Iris pigment epithelial cell (primary cell): ENCODE results near the gene ZNF346.
A peak's percentile ranks its signal among the peaks of the same experiment; 100 is the strongest.

ENCODE experiments used
- DNase-seq: peaks from one replicate; pipeline ENCODE4 v3.0.0-alpha.2; 2011; ENCODE audit warnings: low read depth

The ZNF346 gene

GRCh38 chr5:177117441-177118045 is 95.0 kb downstream of the ZNF346 start:
- no peak for DNase-seq

DNA sequence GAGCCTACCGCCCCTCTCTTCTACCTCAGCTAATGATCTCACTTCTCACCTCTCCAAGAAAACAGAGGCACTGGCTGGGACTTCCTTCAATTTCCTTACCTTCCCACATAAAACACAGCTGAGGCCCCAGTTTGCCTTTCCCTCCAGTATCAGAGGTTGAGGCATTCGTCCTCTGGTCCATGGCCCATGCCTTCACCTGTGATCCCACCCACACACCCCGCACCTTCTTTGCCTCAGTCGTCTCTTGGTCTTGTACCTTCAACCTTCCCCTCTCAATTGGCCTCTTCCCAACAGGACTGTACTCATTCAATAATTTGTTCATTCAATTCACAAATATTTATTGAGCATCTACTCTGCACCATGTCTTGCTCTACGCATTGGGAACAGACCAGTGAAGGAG is 100.1 kb downstream of the ZNF346 start:
- no peak for DNase-seq

- no peak for DNase-seq
Observed at GRCh38 chr5:177123789-177124485, 101.4 kb downstream of the ZNF346 start.

- DNase-seq: no peak
Observed at GRCh38 chr5:177124486-177124991, 102.0 kb downstream of the ZNF346 start.

GRCh38 chr5:177126771-177127170 is 104.3 kb downstream of the ZNF346 start:
- no peak for DNase-seq

DNA sequence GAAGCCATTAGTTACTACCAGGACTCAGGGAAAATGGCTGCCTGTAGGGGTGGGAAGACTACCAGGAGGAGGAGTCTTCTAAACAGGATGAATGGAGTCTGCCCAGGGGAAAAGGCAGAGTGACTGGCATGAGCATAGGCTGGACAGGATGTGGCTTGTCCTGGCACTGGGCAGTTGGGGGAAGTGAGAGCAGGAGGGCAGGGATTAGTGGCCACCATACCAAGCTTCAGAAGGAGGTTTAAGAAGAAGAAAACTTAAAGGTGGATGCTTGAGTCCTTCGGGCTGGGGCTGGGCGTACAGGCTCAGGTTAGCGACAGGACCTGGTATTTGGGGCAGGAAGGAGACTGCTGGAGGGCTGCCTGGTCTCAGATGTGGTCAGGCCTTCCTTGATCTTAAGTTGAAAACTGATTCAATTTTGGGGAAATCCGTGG is 106.1 kb downstream of the ZNF346 start:
- no peak for DNase-seq

DNA sequence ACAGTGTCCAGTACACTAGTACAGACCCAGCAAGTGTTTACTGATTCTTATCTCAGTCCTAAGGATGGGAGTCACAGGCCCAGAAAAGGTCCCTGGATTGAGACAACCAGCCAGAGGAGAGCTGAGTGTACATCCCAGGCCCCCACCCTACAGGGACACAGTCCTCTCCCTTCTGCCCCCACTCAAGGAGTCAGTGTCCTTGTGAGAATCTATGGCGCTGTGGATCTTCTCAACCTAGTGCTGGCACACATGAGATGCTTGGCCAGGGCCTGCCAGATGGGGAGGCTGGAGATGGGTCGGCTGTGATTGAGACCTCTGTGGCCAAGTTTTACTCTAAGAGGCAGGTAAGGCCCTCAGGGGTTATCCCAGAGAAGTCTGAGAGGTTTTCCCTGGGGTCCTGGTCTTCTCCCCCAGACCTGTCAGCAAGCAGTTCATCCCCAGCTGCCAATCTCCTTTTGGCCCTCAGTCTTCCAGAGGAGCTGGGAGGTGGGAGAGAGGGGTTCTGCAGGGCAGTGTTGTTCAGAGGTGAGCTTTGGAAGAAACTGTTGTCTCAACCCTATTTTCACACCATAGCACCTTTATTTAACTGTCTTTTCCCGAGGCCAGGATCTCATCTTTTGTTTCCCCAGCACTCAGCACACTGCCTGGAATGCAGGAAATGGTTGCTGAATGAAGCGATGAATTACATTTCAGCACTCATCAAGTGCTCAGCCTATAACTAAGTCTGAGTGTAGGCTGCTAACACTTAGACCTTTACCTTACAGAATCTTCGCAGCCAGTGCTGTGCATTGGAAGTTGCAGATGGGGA is 107.9 kb downstream of the ZNF346 start:
- peak; percentile 56 for DNase-seq
